Measurements from ENCODE around the gene TEX13A. TPM values are rescaled to one million over a fixed set of nuclear protein-coding genes. Genes with fewer than 3 reads are reported as not detected.

Gene TEX13A
- total and polyA plus RNA-seq, 2 experiments from 2014 or later: 0.14 TPM; not detected in 1

- Histone ChIP-seq H3K4me3 (no peak overlapping the region), H3F3A (replicated peaks; ENCODE audit: low read depth) (no peaks in the 10 kb centered on the region), H3K4me2 (no peak overlapping the region), H3K27me3 (ENCODE audit: insufficient read depth) (no peaks in the 10 kb centered on the region), H3K36me3 (ENCODE audit: insufficient read depth) (no peaks in the 10 kb centered on the region), H3K79me2 (replicated peaks; ENCODE audit: insufficient read depth) (no peaks in the 10 kb centered on the region), H4K20me1 (replicated peaks; ENCODE audit: insufficient read depth) (no peaks in the 10 kb centered on the region), H3K27ac (ENCODE audit: low read depth) (no peak overlapping the region), H3K4me1 (ENCODE audit: insufficient read depth) (0 out of 2 replicates have a peak, but pooled peaks cover 6% of the 10 kb centered on the region), H2AFZ (no peak overlapping the region), H3K9me2 (ENCODE audit: insufficient read depth) (no peaks in the 10 kb centered on the region)
- Mint-ChIP-seq H3K9me3 (peaks cover 6% of the 10 kb centered on the region; the same call in 1 of the 3 replicates), H3K27ac (no peak overlapping the region), H3K4me3 (no peak overlapping the region), H3K4me1 (peaks cover 6% of the 10 kb centered on the region; the same call in 2 of the 3 replicates), H3K36me3 (ENCODE audit: low read depth) (peaks cover 13% of the 10 kb centered on the region; the same call in 2 of the 3 replicates), H3K27me3 (ENCODE audit: insufficient read depth, low read depth, poor library complexity) (peaks cover 4% of the 10 kb centered on the region)
- ATAC-seq (no peak), DNase-seq (ENCODE audit: low spot score) (no peak)
- no peak for TF ChIP-seq EZH2phosphoT487 (IDR thresholded peaks at IDR 0.05; ENCODE audit: unreplicated experiment)
- TF ChIP-seq ZNF331 (CRISPR knock-in tag; IDR thresholded peaks at IDR 0.05; ENCODE audit: low read depth): no peak
- TF ChIP-seq CTCF (conservative IDR thresholded peaks at IDR 0.05; ENCODE audit: low read depth in 2 of 2): no peak
- TF ChIP-seq ZNF462 (CRISPR knock-in tag; IDR thresholded peaks at IDR 0.05): no peak
- no peak for TF ChIP-seq ETS1 (IDR thresholded peaks at IDR 0.05)
- no peak for TF ChIP-seq EZH2 (IDR thresholded peaks at IDR 0.05; ENCODE audit: low read depth, unreplicated experiment)
- no peak for TF ChIP-seq NANOG (IDR thresholded peaks at IDR 0.05; ENCODE audit: borderline replicate concordance)
- no peak for TF ChIP-seq POLR2AphosphoS5 (IDR thresholded peaks at IDR 0.05; ENCODE audit: low read depth)
- no peak for TF ChIP-seq CREB1 (CRISPR knock-in tag; IDR thresholded peaks at IDR 0.05; ENCODE audit: low read depth)
- TF ChIP-seq ZNF114 (CRISPR knock-in tag; IDR thresholded peaks at IDR 0.05): no peak
- TF ChIP-seq REST (IDR thresholded peaks at IDR 0.05; ENCODE audit: unreplicated experiment): no peak
- no peak for TF ChIP-seq JUNB (IDR thresholded peaks at IDR 0.05; ENCODE audit: unreplicated experiment)
- TF ChIP-seq STAT1 (IDR thresholded peaks at IDR 0.05; ENCODE audit: unreplicated experiment): no peak
These were observed 880 bp upstream of the TEX13A start for GRCh38 chrX:105221374-105221773.
